Measurements from ENCODE around the gene BCL7A.

GRCh38 chr12:122018937-122019336 is 2.7 kb upstream of the BCL7A start:
- TF ChIP-seq CTCF (IDR thresholded peaks at IDR 0.05) (no peak), POLR2A (IDR thresholded peaks at IDR 0.05) (no peak)

Measured in right lobe of liver (tissue), 4 donors.